Astrocyte of the spinal cord (primary cell): ENCODE results near the gene TEX11.

Experiments
- DNase-seq: peaks from one replicate; pipeline ENCODE4 v3.0.0; 2011; ENCODE audit warnings: low read depth, low spot score
- H3K4me3 ChIP-seq: 2 replicates; pipeline ENCODE4 v1.5.1; 2011; ENCODE audit warnings: low read depth, mild to moderate bottlenecking, low read length, moderate library complexity
- in situ Hi-C: cut with HindIII; loops from 2 replicates; pipeline ENCODE4 v1.10.0; 2017; ENCODE audit warnings: low sequenced_read_pairs
- TF ChIP-seq, protein P1 (sequence below): IDR thresholded peaks from 2 replicates; pipeline ENCODE4 v1.5.1; 2012; ENCODE audit warnings: low read depth, mild to moderate bottlenecking, low read length, inconsistent platforms

The TEX11 gene

DNA sequence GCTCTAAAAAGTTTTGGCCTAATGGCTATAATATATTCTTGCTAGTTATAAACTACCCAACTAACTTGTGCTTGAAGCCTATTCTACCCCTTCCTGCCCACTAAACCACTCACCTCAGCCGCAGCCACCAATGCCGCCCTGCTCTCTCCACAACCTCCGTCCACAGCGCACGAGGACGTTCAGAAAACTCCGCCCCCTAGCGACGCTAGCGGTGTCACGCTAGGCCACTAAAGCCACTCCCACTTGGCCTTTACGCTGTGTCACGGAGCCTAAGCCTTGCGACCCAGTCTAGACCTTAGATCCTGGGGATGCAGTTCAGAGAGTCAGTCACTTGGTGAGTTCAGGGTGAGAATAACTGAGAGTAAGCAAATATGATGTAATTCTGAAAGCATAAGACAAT is at the start of gene TEX11:
Gene TEX11 (minus strand): TSS at position 171 of the 400 bp plus-strand sequence. CDS start 922 bp downstream, outside the sequence.
- TF ChIP-seq, protein P1, sequence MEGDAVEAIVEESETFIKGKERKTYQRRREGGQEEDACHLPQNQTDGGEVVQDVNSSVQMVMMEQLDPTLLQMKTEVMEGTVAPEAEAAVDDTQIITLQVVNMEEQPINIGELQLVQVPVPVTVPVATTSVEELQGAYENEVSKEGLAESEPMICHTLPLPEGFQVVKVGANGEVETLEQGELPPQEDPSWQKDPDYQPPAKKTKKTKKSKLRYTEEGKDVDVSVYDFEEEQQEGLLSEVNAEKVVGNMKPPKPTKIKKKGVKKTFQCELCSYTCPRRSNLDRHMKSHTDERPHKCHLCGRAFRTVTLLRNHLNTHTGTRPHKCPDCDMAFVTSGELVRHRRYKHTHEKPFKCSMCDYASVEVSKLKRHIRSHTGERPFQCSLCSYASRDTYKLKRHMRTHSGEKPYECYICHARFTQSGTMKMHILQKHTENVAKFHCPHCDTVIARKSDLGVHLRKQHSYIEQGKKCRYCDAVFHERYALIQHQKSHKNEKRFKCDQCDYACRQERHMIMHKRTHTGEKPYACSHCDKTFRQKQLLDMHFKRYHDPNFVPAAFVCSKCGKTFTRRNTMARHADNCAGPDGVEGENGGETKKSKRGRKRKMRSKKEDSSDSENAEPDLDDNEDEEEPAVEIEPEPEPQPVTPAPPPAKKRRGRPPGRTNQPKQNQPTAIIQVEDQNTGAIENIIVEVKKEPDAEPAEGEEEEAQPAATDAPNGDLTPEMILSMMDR: no peak
- in situ Hi-C loops: no loop called here
- H3K4me3 ChIP-seq: no peak within 1 kb of the TSS
- no peak for DNase-seq

DNA sequence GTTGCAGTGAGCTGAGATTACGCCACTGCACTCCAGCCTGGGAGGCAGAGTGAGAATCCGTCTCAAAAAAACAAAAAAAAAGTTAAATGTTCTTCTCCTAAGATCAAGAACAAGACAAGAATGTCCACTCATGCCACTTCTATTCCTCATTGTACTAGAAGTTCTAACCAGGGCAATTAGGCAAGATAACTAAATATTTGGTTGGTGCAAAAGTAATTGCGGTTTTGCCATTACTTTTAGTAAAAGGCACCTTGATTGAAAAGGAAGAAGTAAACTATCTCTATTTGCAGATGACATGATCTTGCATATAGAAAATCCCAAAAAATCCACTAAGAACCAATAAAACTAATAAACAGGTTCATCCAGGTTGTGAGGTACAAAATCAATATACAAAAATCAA is 46.4 kb upstream of the TEX11 start:
- TF ChIP-seq, protein P1: no peak
- no peak for DNase-seq
- in situ Hi-C loops: no loop called here
- H3K4me3 ChIP-seq: no peak overlapping the region

DNA sequence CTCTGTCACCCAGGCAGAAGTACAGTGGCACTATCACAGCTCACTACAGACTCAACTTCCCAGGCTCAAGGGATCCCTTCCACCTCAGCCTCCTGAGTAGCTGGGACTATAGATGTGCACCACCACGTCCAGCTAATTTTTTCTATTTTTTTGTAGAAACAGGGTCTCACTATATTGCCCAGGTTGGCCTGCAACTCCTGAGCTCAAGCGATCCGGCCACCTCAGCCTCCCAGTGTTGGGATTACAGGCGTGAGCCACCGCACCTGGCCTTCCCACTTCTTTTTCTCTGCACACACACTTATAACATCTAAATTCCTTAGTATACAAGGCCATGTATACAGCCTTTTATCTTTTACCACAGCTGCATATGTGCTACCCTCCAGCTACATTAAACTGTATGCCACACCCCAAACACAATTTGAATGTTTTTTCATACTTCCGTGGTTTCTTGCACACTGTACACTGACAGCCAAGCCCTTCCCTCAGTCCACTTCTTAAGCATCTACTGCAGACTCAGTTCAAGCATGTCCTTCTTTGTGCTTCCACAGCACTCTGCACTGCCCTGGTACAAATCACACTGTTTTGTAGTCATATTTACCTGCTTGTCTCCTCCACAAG is 15.9 kb upstream of the TEX11 start:
- TF ChIP-seq, protein P1: no peak
- no peak overlapping the region for H3K4me3 ChIP-seq
- DNase-seq: no peak
- in situ Hi-C loops: no loop called here

DNA sequence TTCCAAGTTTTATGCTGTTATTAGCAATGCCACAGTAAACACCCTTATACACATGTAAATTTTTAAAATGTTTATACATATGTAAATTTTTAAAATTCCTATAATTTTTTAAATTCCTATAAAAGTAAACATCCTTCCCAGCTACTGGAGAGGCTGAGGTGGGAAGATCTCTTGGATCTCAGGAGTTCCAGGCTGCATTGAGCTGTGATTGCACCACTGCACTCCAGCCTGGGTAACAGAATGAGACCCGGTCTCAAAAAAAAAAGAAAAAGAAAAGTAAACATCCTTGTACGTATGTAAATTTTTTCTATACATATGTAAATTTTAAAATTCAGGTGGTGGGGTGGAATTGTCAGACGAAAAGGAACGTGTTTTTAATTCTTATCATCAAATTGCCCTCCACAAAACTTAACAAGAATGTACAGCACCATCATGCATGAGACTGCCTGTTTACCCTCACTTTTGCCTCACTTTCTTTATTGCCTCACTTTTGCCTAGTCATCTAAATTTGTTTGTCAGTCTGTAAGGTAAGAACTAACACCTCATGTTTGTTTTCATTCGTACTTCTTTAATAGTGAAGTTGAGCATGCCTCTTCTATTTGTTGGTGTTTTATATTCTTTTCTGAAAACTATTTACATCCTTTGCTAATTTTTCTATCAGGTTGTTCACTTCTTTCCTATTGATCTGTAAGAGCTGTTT is 14.4 kb upstream of the TEX11 start:
- in situ Hi-C loops: no loop called here
- TF ChIP-seq, protein P1: no peak
- no peak for DNase-seq
- no peak overlapping the region for H3K4me3 ChIP-seq

DNA sequence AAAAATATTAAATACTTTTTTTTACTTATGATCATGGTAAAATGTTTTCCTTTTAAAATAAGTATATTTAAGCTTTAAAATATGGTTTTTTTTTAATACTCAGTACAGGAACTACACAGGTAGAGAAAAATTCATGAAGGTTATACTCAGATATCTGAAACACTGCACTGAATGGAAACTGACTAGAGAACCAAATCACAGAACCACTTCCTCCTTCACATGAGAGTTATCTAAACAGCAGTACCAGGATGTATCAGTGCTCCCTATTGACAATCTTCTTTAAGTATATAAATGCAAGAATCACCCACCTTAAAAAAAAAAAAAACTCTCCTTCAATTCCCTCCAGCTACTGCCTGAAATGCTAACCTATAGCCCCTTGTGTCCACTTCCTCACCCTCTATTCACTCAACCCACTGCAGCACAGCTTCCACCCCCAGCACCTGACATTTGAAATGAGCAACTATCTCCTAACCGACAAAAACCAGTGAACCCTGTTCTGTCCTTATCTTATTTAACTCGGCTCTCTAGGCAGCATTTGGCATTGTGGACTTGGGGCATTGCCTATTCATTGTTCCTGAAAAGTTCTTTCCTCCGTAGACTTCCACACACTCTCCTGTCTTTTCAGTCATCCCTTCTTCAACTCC is 13.3 kb upstream of the TEX11 start:
- no peak for DNase-seq
- no peak overlapping the region for H3K4me3 ChIP-seq
- TF ChIP-seq, protein P1: no peak
- in situ Hi-C loops: no loop called here

DNA sequence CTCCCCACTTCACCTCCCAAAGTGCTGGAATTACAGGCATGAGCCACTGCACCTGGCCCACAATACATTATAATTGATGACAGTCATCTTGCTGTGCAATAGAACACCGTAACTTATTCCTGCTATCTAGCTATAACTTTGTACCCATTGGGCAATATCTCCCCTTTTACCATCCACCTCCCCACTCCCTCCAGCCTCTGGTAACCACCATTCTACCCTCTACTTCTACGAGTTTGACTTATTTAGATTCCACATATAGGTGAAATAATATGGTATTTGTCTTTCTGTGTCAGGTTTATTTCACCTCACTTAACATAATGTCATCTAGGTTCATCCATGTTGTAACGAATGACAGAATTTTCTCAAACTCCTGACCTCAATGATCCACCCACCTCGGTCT is 8.2 kb upstream of the TEX11 start:
- in situ Hi-C loops: no loop called here
- no peak for DNase-seq
- H3K4me3 ChIP-seq: no peak overlapping the region
- TF ChIP-seq, protein P1: no peak
